Transverse colon (tissue), 4 donors: ENCODE results near the gene TBR1.

Experiments
- CTCF ChIP-seq, 5 experiments: fragments of 200-600 bp in 3 of 5; fragments of 450-650 bp in 2 of 5; sonication (generic) in 3 of 5; IDR thresholded peaks; 1 replicate in 2 of 5; 2 replicates in 3 of 5; pipeline ENCODE4 v1.5.1; 2016 to 2017; ENCODE audit warnings: antibody characterized with exemption in 5 of 5, inconsistent platforms in 3 of 5, mild to moderate bottlenecking in 2 of 5, moderate library complexity in 1 of 5
- EP300 ChIP-seq: sonication (generic); formaldehyde crosslinking; IDR thresholded peaks from one replicate; pipeline ENCODE4 v1.6.1; 2017; ENCODE audit warnings: antibody characterized with exemption, low read depth
- POLR2A ChIP-seq: fragments of 450-650 bp; IDR thresholded peaks from one replicate; pipeline ENCODE4 v1.6.1; 2016; ENCODE audit warnings: antibody characterized with exemption, mild to moderate bottlenecking, moderate library complexity
- POLR2AphosphoS5 ChIP-seq, 3 donors: sonication (generic); formaldehyde crosslinking; IDR thresholded peaks; one replicate each; pipeline ENCODE4 v1.6.1; 2016; ENCODE audit warnings: antibody characterized with exemption in 3 of 3

- no peak for TF ChIP-seq CTCF (IDR thresholded peaks at IDR 0.05)
- TF ChIP-seq POLR2A = no peak
- TF ChIP-seq POLR2AphosphoS5 (IDR thresholded peaks at IDR 0.05) = no peak
- TF ChIP-seq EP300 = no peak
Measured at GRCh38 chr2:161418715-161419637, 2.9 kb downstream of the TBR1 start.
